NCI-H2107 treated with DMSO at 0.1 percent for 48 hours (cell line): ENCODE measurements around the gene SNRPD3.

Experiments
- DNase-seq: peaks from one replicate; lab custom pipeline; 2025; ENCODE audit not compliant: unreplicated experiment; lab: John Stamatoyannopoulos, UW

The SNRPD3 gene

GRCh38 chr22:24555165-24556039 is at the start of gene SNRPD3:
Gene SNRPD3, plus strand, starts transcription at chr22:24555999. Its CDS starts 1,676 bp downstream, at chr22:24557675.
- peak; percentile 84 for DNase-seq

DNA sequence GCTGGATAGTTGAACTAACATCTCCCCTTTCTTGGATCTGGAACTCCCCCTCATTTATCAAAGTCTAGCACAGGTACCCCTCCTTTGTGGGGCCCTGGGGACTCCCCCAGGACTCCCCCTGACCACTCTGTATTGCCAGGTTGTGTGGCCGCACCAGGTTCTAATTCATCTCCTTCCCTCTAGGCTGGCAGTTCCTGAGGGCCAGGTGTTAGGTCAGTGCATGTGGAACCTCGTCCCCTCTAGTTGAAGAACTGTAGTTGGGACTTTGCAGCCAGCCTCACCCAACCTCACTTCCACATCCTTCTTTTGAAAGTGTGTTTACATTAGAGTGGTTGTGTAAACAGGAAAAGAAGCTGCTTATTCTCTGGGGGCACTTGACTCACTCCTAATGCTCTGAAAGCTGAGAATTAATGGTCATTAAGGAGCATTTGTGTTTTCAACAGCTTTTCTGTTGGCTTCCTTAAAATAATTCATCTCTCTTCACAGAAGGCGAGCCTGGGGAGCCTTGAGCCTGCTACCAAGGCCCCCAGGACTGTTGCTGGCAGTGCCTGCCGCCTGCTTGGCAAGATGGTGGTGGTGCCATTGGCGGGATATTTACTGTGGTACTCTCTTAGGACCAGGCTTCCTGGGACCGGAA is 48.9 kb upstream of the SNRPD3 start:
- peak; percentile 69 for DNase-seq

DNA sequence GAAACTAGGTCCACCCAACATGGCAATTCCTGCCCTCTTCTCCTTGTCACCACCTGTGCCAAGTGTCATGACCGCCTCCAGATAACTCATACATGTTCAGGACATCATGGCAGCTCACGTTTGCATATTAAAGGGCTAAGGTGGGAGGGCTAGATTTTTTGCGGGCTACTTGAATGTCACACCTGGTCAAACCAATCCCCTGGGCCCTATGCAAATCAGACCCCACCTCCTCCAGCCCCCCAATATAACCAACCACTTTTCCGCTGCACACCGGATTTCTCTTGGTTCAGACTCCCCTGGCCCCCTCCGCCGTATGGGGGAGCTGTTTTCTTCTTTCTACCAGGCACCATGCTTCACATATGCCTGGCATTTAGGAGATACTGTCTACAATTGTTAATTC is 48.1 kb upstream of the SNRPD3 start:
- no peak for DNase-seq

GRCh38 chr22:24510637-24511625 is 44.9 kb upstream of the SNRPD3 start:
- DNase-seq = no peak

- DNase-seq = no peak
Observed at GRCh38 chr22:24512043-24512442, 43.8 kb upstream of the SNRPD3 start.

DNA sequence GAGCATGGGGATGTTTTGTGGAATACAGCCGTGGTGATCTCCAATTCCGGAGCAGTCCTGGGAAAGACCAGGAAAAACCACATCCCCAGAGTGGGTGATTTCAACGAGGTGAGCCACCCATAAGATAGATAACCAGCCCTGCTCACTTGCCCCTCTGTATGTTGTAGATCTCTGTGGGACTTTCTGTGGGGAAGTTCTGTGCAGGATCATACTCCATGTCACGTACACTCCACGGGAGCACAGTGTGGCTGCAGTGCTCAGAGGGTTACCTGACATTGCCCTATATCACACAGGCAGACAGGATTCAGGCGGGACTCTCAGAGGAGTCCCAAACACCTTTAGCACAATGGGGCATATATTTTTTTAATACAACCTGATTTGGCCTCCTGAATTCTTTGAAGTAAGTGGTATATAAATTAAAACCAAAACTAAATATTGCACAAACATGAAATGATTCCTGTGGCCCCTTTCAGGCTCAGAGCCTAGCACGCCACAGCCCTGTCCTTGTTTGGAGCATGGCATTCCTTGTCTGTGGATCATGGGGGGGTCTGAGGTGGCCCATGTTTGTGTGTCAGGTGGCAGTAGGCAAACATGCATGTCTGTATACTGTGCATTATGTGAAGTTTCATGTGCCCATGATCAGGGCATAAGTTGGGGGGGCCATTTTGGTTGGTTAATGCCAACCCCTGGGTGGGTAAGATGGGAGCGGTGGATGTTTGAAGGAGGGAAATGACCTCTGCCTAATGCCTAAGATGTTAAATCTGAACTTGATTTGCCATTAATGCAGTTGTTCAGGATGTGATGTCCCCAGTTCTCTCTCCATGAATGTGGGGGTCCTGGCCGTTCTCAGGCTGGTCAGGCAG is 42.2 kb upstream of the SNRPD3 start:
- DNase-seq = no peak

- no peak for DNase-seq
Observed at GRCh38 chr22:24514241-24515026, 41.4 kb upstream of the SNRPD3 start.

DNA sequence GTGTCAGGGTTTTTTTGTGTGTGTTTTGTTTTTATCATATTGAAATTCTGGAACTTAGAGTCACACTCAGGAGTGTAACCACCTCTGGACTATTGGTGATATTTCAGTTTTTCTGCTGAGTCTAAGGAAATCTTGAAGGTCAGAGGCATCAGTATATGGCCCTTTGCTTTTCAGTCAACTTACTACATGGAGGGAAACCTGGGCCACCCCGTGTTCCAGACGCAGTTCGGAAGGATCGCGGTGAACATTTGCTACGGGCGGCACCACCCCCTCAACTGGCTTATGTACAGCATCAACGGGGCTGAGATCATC is 40.8 kb upstream of the SNRPD3 start:
- no peak for DNase-seq

GRCh38 chr22:24516301-24516737 is 39.5 kb upstream of the SNRPD3 start:
- DNase-seq = no peak

DNA sequence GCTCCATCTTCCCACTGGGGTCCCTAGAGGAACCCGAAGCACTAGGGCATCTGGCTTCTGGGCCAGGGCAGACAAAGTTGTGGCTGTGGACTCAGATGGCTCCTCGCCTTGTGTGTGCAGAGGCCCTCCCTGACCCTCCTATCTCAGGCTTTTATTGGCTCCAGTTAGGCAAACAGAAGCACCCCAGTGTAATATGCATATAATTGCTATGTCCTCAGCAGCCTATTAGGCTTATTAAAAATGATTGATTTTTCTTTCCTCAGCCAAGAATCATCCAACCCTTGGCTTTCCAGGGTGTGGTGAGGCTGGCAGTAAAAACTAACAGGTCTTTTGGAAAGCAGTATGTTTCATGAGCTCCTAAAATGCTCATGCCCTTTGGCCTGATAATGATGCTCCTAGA is 38.4 kb upstream of the SNRPD3 start:
- no peak for DNase-seq

GRCh38 chr22:24518228-24518627 is 37.6 kb upstream of the SNRPD3 start:
- DNase-seq = no peak

GRCh38 chr22:24518771-24519485 is 36.9 kb upstream of the SNRPD3 start:
- DNase-seq = no peak

GRCh38 chr22:24519496-24519895 is 36.3 kb upstream of the SNRPD3 start:
- DNase-seq = no peak

DNA sequence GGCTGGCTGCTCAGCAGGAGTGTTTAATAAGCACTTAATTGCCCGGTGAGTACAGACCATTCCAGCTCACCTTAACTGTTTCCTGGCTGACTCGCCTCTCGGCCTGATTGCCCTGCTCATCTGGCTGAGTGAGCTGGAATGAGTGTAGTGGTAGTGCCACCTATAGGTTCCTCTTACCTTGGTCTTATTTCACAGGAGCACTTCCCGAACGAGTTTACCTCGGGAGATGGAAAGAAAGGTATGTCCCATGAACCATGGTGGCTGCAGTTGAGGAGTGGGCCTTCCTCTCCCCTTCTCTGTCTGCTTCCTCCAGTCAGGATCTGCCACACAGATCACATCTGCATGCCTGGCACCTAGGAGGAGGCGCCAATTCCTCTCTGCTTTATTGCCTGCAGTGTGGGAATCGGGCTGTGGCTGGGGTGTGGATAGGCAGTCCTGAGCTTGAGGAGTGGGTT is 34.0 kb upstream of the SNRPD3 start:
- DNase-seq = peak; percentile 69

DNA sequence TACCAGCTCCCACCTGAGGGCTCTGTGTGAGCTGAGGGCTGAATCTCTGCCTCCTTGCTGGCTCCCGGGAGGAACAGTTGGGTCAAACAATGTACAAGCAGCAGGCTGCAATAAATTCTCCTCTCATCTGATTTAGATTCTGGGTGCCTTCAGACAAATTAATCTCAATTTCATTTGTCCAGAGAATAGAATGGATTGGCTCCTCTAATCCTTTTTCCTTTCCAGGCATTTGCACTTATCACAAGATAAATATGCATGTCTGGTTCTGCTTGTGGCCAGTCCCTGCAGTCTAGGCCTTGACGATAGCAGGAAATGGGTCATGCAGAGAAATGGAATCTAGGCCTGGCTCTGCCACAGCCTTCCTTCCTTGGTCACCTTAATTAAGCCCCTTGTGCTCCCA is 31.9 kb upstream of the SNRPD3 start:
- no peak for DNase-seq

DNA sequence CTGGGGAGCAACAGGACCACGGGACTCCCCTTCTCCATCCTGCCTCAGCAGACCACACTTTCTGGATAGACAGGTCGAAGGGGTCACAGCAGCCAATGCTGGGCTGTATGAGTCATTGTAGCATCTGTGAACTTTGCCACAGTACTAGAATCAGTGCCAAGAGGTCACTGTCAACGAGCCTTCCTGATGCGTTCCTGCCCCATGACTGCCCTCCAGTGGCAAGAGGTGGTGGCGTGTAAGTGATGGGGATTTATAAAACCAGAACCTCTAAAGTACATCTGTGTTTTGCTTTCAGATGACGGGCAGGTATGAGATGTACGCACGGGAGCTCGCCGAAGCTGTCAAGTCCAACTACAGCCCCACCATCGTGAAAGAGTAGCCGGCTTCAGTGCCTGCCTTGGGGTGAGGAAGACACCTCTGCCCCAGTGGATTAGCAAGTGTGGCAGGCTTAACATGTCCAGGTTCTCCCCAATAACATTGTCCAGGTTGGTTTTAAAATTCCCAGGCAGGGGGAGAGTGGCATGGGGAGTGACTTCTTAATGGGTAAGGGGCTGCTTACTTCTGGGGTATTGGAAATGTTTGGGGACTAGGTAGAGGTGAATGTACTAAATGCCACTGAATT is 30.3 kb upstream of the SNRPD3 start:
- DNase-seq = peak; percentile 35

- DNase-seq = no peak
Observed at GRCh38 chr22:24526191-24526590, 29.6 kb upstream of the SNRPD3 start.

DNA sequence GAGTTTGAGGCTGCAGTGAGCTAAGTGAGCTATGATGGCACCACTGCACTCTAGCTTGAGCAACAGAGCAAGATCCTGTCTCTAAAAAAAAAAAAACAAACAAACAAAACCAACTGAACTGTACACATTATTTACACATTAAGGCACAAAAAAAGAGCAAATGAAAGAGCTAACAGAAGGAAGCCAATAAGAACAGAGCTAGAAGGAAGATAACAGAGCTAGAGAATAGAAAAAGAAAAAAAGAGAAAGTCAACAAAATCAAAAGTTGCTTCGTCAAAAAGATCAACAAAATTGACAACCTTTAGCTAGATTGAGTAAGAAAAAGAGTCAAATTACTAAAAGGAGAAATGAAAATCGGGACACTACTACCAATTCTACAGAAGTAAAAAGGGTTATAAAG is 25.9 kb upstream of the SNRPD3 start:
- DNase-seq = no peak
